ENCODE results near the gene DLGAP4. TPM values are rescaled to one million over a fixed set of nuclear protein-coding genes. Genes with fewer than 3 reads are reported as not detected.

The DLGAP4 gene
- total and polyA plus RNA-seq, 2 of the 13 experiments (the other 11 are each of a cell fraction or from before 2014, with no cell fraction given): 15.2 to 26.7 TPM

GRCh38 chr20:36467076-36467999 lies 161.2 kb downstream of the DLGAP4 start (continued):
- no peak for TF ChIP-seq ZBED4 (CRISPR knock-in tag; IDR thresholded peaks at IDR 0.05; ENCODE audit: borderline replicate concordance)
- TF ChIP-seq KLF15 (CRISPR knock-in tag; IDR thresholded peaks at IDR 0.05; ENCODE audit: borderline replicate concordance): 0 out of 2 replicates have a peak, but pooled peaks have one; percentile 22
- TF ChIP-seq ZNF124 (CRISPR knock-in tag; IDR thresholded peaks at IDR 0.05): no peak
- no peak for TF ChIP-seq MNT (IDR thresholded peaks at IDR 0.05)
- 0 out of 2 replicates have a peak, but pooled peaks have one; percentile 26 for TF ChIP-seq KLF12 (CRISPR knock-in tag; IDR thresholded peaks at IDR 0.05; ENCODE audit: borderline replicate concordance)
- TF ChIP-seq, protein P1, sequence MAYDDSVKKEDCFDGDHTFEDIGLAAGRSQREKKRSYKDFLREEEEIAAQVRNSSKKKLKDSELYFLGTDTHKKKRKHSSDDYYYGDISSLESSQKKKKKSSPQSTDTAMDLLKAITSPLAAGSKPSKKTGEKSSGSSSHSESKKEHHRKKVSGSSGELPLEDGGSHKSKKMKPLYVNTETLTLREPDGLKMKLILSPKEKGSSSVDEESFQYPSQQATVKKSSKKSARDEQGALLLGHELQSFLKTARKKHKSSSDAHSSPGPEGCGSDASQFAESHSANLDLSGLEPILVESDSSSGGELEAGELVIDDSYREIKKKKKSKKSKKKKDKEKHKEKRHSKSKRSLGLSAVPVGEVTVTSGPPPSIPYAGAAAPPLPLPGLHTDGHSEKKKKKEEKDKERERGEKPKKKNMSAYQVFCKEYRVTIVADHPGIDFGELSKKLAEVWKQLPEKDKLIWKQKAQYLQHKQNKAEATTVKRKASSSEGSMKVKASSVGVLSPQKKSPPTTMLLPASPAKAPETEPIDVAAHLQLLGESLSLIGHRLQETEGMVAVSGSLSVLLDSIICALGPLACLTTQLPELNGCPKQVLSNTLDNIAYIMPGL (CRISPR knock-in tag; IDR thresholded peaks at IDR 0.05; ENCODE audit: borderline replicate concordance in 1 of 2, low read depth in 1 of 2): peak in 1 of 2 experiments; percentile 3; a peak in 1 of 4 replicates
- 0 out of 2 replicates have a peak, but pooled peaks have one; percentile 68 for TF ChIP-seq ZNF432 (CRISPR knock-in tag; IDR thresholded peaks at IDR 0.05; ENCODE audit: borderline replicate concordance)
- TF ChIP-seq BORCS8-MEF2B (CRISPR knock-in tag; IDR thresholded peaks at IDR 0.05): no peak
- no peak for TF ChIP-seq HNF1A (IDR thresholded peaks at IDR 0.05; ENCODE audit: low read depth)
- TF ChIP-seq HNF1A (CRISPR knock-in tag; IDR thresholded peaks at IDR 0.05; ENCODE audit: borderline replicate concordance): 0 out of 2 replicates have a peak, but pooled peaks have one; percentile 27
- TF ChIP-seq, protein P2, sequence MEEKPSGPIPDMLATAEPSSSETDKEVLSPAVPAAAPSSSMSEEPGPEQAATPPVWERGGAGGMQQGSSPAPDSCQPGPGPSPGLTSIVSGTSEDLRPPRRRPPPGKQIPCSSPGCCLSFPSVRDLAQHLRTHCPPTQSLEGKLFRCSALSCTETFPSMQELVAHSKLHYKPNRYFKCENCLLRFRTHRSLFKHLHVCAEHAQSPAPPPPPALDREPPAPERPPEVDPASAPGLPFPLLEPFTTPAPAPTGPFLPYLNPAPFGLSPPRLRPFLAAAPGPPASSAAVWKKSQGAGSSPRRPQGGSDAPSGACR (CRISPR knock-in tag; IDR thresholded peaks at IDR 0.05): no peak
- TF ChIP-seq HOXA3 (CRISPR knock-in tag; IDR thresholded peaks at IDR 0.05): peak; percentile 8; the same call in 1 of the 2 replicates
- no peak for TF ChIP-seq PCBP2 (optimal IDR thresholded peaks at IDR 0.05; ENCODE audit: low read depth, low read length, poor library complexity, severe bottlenecking)
- TF ChIP-seq PHF21A (CRISPR knock-in tag; IDR thresholded peaks at IDR 0.05): peak; percentile 81

Data from HepG2 (cell line).